ENCODE data around the gene NAALADL1. TPM values are rescaled to one million over a fixed set of nuclear protein-coding genes. Genes with fewer than 3 reads are reported as not detected.

The NAALADL1 gene
- total RNA-seq, 1 donor from 2014 or later = 13.4 TPM

DNA sequence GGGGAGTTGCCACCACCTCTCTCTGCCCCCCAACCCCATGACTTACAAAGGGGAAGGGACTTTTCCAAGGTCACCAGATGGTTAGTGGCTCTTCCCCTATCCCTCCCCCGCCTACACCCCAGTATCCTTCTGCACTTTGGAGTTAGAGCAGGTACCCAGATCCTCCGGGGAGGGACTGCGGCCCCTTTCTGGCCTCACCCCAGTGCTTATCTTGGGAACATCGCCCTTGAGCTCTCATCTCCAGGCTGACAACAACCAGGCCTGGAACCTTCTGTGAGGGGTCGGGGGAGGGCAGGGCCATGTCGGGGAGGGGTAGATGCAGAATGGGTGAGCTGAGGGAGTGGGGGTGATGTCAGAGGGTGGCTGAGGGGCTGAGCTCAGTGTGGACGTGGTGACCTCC lies 7.5 kb upstream of the NAALADL1 start:
- Mint-ChIP-seq H3K36me3 (ENCODE audit: low read depth) (no peaks in the 10 kb centered on the region), H3K27me3 (peaks cover 1% of the 10 kb centered on the region), H3K27ac (no peak overlapping the region), H3K4me1 (no peaks in the 10 kb centered on the region), H3K9me3 (no peaks in the 10 kb centered on the region), H3K4me3 (no peak overlapping the region)
- ChIA-PET CTCF (no interaction called here), POLR2A (no interaction called here)
- TF ChIP-seq, protein P1, sequence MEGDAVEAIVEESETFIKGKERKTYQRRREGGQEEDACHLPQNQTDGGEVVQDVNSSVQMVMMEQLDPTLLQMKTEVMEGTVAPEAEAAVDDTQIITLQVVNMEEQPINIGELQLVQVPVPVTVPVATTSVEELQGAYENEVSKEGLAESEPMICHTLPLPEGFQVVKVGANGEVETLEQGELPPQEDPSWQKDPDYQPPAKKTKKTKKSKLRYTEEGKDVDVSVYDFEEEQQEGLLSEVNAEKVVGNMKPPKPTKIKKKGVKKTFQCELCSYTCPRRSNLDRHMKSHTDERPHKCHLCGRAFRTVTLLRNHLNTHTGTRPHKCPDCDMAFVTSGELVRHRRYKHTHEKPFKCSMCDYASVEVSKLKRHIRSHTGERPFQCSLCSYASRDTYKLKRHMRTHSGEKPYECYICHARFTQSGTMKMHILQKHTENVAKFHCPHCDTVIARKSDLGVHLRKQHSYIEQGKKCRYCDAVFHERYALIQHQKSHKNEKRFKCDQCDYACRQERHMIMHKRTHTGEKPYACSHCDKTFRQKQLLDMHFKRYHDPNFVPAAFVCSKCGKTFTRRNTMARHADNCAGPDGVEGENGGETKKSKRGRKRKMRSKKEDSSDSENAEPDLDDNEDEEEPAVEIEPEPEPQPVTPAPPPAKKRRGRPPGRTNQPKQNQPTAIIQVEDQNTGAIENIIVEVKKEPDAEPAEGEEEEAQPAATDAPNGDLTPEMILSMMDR (IDR thresholded peaks at IDR 0.05) = no peak
- DNase-seq (no peak), ATAC-seq (ENCODE audit: low read depth) (no peak)
- intact Hi-C loops (cut with micrococcal nuclease) = no loop called here

DNA sequence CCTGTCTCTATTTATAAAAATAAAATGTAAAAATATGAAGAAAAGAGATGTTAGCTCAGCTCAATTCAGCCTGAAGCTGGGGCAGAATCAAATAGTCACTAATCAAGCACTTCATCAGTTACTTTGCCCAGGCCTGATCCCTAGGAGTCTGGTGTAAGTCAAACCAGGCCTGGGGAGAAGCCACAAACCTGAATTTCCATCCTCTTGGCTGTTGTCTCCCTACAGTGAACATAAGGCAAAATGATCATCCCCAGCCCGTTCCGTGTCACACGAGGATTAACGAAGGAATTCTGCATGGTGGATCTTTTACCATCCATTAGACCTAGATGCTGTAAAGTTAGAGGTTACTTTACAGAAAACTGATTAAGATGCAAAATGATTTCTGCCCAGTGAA lies 6.5 kb upstream of the NAALADL1 start:
- Mint-ChIP-seq H3K36me3 (ENCODE audit: low read depth) (no peaks in the 10 kb centered on the region), H3K4me3 (no peak overlapping the region), H3K4me1 (no peaks in the 10 kb centered on the region), H3K9me3 (no peaks in the 10 kb centered on the region), H3K27me3 (peaks cover 1% of the 10 kb centered on the region), H3K27ac (no peak overlapping the region)
- intact Hi-C loops (cut with micrococcal nuclease) = no loop called here
- ATAC-seq (ENCODE audit: low read depth) (no peak), DNase-seq (no peak)
- POLR2A ChIA-PET = no interaction called here
- TF ChIP-seq, protein P1 (IDR thresholded peaks at IDR 0.05) = no peak
- CTCF ChIA-PET = no interaction called here

- ChIA-PET CTCF (interaction anchor here (0.6 kb wide), 1 partner anchor 35 kb away, joined by 4 read pairs; no protein-coding TSS in a partner anchor), POLR2A (interaction anchor here (0.6 kb wide), 1 partner anchor 240 kb away, joined by 5 read pairs; no protein-coding TSS in a partner anchor)
- no peak for ATAC-seq (ENCODE audit: low read depth)
- intact Hi-C loops (cut with micrococcal nuclease) = no loop called here
- Mint-ChIP-seq H3K27me3 (peaks cover 1% of the 10 kb centered on the region), H3K27ac (no peak overlapping the region), H3K4me3 (no peak overlapping the region), H3K9me3 (no peaks in the 10 kb centered on the region), H3K36me3 (ENCODE audit: low read depth) (no peaks in the 10 kb centered on the region), H3K4me1 (no peaks in the 10 kb centered on the region)
- TF ChIP-seq, protein P1 (IDR thresholded peaks at IDR 0.05) = no peak
- no peak for DNase-seq
These were observed 5.2 kb upstream of the NAALADL1 start for GRCh38 chr11:65063532-65063931.

DNA sequence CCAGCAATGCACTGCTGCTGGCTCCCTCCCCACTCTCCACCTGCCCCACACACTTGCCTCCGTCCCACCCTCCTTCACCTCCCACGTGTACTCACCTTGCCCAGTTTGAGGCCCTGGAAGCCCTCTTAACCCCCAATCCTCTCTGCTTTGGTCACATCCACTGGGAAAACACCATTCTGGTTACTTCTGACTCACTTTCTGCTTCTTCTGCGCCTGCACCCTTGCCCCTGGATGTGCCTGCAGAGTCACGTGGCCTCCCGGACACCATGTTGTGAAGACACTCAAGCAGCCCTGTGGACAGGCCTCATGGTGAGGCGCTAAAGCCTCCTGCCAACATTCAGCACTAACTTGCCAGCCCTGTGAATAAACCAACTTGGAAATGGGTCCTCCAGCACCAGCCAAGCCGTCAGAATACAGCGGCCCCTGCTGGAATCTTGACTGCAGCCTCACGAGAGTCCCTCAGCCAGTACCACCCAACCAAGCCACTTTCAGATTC lies 2.6 kb upstream of the NAALADL1 start:
- H3K27ac Mint-ChIP-seq = no peak overlapping the region
- no peaks in the 10 kb centered on the region for H3K9me3 Mint-ChIP-seq
- no peaks in the 10 kb centered on the region for H3K4me1 Mint-ChIP-seq
- TF ChIP-seq, protein P1 (IDR thresholded peaks at IDR 0.05) = no peak
- no peak overlapping the region for H3K4me3 Mint-ChIP-seq
- H3K27me3 Mint-ChIP-seq = peaks cover 1% of the 10 kb centered on the region
- intact Hi-C loops (cut with micrococcal nuclease) = no loop called here
- ATAC-seq (ENCODE audit: low read depth) (no peak), DNase-seq (no peak)
- no peaks in the 10 kb centered on the region for H3K36me3 Mint-ChIP-seq (ENCODE audit: low read depth)
- CTCF ChIA-PET = no interaction called here
- POLR2A ChIA-PET = no interaction called here

GRCh38 chr11:65059959-65060824 lies 1.8 kb upstream of the NAALADL1 start:
- ATAC-seq (ENCODE audit: low read depth) (no peak), DNase-seq (no peak)
- Mint-ChIP-seq H3K9me3 (no peaks in the 10 kb centered on the region), H3K36me3 (ENCODE audit: low read depth) (no peaks in the 10 kb centered on the region), H3K4me1 (no peaks in the 10 kb centered on the region), H3K4me3 (no peak overlapping the region), H3K27me3 (peaks cover 1% of the 10 kb centered on the region), H3K27ac (no peak overlapping the region)
- intact Hi-C loops (cut with micrococcal nuclease) = no loop called here
- TF ChIP-seq, protein P1 (IDR thresholded peaks at IDR 0.05) = no peak
- ChIA-PET CTCF (no interaction called here), POLR2A (no interaction called here)

Data from activated B cell treated with CpG ODN at 0.5 μM for 24 hours (primary cell).